Measurements from ENCODE around the gene GATD1. TPM values are rescaled to one million over a fixed set of nuclear protein-coding genes. Genes with fewer than 3 reads are reported as not detected.

Gene GATD1
- total RNA-seq, 2 donors from 2014 or later: 29.8 to 43.5 TPM

DNA sequence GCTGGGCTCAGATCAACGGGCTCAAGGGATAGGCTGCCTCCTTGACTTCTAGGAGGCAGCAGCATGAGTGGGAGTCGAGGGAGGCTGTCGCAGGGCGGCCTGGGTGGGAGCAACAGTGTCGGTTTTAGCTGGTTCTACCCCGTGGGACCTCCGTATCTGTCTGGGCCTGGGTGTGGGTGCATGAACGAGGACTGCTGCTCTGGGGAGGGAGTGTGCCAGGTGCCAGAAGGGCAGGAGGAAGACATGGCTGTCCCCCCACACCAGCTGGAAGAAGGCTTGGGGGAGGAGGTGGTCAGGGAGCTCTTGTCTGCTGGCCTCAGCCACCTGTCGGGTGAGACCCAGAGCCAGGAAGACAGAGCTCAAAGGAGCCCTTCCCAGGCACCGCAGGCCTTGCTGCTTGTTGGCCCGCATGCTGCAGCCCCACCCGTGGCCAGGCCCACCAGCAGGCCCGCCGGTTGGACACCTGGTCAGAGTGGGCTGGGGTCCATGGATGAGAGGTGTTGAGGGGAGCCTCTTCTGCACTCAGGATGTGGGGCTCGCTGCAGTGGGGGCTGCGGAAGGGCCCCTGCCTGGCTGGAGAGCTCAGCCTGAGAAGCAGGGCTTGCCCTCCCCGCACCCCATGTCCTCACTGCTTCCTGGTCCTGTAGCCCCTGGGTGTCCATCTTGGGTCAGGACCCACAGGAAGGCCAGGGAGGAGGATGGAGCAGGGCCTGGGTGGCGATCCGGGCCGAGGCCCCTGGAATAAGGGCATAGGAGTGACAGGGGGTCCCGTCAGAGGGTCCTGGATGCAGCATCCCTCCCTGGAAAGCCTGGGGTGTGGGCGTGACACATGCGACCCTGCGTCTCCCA is 9.2 kb upstream of the GATD1 start:
- ATAC-seq (no peak), DNase-seq (no peak)
- intact Hi-C loops (cut with DNase I): no loop called here

DNA sequence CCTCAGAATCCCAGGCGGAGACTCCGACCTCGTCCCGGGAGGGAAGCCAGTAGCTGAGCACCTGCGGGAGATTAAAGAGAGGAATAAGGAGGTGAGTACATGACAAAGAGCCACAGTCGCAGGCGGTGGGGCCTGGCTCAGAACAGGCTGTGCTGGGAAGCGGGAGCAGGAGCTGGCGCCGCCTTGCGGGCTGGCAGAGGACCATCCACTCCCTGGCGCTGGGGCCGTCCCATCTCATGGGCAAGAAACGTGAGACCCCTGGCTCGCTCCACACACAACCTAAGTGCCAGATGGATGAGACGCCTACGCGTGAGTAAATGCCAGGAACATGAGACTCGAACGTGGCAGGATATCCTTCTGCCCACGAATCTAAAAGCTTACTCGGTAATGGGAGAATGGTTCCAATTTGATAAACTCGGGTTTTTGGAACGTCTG is 6.3 kb upstream of the GATD1 start:
- peak; percentile 85 to 90 for ATAC-seq
- intact Hi-C loops (cut with DNase I): no loop called here
- peak; percentile 83 for DNase-seq

DNA sequence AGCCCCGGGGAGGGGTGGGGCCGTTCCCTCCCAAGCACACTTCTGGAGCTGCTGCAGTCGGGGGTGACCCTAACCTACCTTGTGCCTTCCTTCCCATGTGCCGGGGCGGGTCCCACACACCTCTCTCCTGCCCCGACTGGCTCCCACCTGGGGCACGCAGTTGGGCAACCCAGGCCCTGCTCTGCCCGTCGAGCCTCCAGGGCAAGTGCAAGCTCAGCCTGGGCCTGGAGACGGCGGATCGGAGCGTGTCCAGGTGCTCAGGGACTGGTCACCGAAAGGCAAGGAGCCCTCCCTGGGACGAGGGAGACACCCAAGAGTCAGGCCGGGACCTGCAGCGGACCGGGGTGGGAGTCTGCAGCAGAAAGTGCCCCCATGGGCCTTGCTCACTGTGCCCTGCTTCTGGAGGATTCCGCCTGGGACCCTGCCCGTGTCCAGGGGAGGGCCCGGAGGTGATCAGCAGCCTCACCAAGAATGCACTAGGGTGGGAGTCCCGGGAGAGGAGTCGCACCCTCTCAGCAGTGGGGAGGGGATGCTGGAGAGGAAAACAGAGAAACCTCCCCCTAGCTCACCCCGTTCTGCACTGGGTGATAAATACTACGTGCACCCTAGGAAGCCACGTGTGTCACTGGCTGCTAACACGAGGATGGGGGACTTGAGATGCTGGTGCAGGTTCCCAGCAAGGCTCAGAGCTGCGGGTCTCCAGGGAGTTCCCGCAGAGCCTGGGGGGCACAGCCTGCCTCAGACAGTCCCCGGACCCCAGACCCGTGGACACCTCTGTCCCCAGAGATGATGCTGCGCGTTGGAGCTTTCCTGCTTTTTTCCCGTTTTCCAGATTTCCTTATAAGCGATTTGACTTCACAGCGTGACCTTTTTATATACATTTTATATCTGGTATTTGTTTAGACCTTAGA is 5.2 kb upstream of the GATD1 start:
- intact Hi-C loops (cut with DNase I): no loop called here
- DNase-seq (no peak), ATAC-seq (no peak)

DNA sequence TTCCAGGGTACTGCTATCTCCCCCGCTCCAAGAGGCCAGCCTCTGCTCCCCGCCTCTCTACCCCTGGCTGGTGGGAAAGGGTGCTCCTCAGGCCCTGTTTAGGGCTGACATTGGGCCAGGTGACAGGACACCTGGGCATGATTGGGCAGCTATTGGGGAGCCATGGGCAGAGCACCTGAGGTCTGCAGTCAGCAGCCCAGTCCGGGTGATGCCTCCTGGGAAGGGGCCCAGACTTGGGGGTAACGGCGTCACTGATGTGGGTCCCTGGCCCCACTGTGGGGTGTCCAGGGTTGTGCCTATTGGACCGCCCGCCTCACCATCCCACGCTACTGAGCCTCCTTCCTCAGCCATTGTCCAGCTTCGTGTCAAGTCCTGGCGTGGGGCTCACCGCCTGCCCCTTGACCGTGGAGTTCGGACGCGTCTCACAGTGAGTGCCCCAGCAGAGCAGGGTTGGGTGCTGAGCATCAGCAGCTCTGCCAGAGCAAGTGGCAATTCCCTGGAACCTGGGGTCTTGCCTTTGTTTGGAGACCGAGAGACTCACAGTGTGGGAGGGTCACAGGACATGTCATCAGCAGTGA is 2.8 kb upstream of the GATD1 start:
- intact Hi-C loops (cut with DNase I): no loop called here
- ATAC-seq (no peak), DNase-seq (no peak)

DNA sequence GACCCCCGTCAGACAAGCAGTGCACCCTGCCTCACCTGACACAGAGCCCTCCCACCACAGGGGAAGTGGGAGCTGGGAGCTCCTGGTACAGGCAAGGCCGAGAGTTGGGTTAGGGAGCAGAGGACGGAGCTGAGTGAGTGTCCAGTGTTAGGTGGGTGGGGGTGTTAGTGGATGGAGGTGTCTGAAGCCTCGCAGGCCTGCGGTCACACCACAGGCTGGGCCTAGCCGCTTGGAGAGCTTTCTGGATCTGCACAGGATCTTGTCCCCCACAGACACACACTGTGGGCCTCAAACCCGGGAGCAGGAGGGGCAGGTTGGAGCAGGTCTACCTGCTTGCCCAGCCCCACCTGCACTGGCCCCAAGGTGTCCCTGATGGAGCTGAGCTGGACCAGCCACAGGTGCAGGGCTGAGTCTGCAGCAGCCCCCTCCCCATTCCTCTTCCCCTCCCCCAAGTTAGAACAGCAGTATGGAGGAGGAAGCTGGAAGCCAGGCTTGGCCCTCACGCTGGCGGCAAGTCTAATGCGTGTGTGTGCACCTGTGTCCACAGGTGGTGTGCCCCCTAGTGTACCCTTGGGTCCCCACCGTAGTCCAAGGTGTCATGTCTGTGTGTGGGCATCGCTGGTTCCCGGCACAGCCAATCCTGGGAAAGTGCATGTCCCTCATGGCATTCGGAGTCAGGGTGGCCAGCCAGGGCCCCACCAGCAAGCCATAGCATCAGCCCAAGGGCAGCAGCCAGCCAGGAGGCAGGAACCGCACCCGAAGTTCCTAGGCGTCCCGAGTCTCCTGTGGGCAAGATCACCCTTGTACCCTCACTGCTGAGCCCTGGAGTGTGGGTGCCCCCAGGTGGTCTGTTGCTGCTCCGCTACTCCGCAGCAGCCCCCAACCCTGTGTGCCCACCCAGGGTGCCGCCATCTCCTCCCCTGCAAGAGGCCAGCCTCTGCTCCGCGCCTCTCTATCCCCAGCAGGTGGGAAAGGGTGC is 2.0 kb upstream of the GATD1 start:
- intact Hi-C loops (cut with DNase I): no loop called here
- ATAC-seq (no peak), DNase-seq (no peak)

DNA sequence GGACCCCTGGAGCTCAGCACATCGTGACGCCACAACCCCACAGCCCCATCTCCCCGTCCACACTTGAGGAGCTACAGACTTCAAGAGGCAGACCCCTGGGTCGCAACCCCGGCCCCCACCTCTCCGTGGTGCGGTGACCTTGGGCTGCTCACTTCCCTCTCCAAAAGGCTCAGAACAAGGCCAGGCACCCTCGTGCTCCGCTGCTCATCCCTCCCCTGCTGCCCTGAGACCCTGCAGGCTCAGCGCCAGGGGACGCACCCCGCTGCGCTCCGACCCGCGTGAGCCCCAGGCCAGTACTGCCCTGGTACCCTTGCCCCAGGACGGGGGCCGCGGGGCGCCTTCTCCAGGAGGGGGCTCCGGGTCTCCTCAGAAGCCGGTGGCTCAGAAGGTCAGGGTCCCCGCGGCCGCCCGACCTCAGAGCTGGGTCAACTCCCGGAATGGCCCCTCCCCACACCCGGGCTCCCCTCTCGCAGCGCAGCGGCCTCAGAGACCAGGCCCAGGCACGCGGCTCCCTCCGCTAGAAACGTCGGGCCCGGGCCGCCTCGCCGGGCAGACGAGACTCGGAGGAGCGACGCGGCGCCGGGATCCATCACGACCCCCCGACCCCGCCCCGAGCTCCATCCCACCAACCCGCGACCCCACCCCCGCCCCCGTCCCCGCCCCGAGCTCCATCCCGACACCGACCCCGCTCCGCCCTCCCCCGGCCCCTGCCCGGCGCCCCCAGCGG is 563 bp downstream of the GATD1 start:
- intact Hi-C loops (cut with DNase I): no loop called here
- ATAC-seq: peak; percentile 39 to 47
- no peak for DNase-seq

DNA sequence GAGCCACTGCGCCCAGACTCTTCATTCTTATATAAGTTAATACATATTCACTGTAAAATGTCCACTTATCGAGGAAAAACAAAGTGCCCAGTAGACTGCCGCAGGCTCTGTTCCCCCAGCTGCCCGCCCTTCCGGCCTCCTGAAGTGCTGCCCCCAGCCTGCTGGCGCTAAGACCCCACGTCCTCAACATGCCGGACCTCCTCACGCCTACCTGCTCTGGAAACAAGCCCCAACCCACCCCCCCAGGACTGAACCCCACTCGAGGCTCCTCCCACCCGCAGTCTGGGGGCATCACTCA is 1.1 kb downstream of the GATD1 start:
- intact Hi-C loops (cut with DNase I): no loop called here
- ATAC-seq (no peak), DNase-seq (no peak)

DNA sequence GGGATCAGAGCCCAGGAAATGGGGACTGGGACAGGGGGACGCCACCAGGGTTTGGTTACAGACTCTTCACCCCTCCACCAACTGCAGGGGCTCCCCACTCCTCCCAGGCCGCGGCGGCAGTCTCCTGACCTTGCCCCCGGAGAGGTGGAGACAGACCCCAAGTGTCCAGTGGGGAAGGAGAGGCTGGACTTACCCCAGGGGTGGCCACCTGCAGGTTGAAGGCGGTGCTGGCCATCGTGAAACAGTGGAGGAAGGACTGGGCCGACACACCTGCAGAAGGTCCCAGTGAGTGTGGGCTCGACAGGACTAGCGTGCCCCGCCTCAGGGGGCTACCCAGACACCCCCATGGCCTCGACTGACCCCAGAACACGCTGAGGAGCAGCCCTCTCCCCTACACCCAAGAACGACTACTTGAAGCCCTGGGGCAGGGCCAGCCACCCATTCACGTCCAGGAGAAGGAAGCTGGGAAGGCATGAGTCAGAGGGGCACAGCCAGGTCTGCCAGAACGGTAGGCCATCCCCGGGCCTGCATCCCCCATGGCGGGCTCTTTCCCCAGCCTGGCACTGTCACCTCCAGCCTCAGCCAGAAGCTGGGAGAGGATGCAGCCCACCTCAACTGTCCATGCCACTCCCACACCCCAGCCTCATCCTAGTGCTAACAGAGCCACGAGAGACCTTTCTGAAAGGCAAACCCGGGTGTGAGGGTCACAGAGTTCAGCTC is 2.3 kb downstream of the GATD1 start:
- ATAC-seq: no peak
- intact Hi-C loops (cut with DNase I): no loop called here
- DNase-seq: no peak

DNA sequence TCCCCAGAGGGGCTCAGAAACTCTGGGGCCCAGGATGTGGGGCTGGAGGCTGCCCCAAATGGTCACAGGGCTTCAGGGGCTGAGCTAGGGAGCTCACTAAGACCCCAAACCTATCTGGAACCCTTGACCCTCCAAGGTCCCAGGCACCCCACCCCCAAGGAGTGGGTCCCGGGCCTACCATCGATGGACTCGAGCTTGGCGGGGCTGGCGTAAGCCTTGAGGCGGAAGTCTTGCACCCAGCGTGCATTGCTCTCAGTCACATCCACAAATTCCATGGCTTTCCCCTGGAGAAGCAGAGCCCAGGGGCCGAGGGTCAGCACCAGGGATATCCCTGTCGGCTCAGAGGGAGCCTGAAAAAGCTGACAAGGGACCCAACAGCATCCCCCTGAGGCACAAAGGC is 3.5 kb downstream of the GATD1 start:
- DNase-seq: no peak
- intact Hi-C loops (cut with DNase I): no loop called here
- ATAC-seq: no peak

DNA sequence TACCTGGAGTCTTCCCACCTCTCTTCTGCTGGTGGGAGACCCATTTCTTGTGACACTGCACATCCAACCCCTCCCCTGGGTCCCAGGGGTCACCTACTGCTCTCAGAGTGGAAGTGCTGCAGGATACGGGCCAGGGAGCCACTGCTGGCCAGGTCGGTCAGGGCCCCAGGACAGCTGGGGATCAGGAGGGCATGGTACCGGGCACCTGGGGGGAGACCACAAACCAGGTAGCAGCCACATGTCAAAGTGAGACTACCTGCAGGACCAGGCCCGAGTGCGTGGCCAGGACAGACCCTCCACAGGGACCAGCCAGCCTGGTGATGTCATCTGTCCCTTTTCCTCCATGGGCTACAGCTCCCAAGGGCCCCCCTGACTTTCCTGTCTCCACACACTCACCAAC is 3.9 kb downstream of the GATD1 start:
- no peak for ATAC-seq
- DNase-seq: no peak

DNA sequence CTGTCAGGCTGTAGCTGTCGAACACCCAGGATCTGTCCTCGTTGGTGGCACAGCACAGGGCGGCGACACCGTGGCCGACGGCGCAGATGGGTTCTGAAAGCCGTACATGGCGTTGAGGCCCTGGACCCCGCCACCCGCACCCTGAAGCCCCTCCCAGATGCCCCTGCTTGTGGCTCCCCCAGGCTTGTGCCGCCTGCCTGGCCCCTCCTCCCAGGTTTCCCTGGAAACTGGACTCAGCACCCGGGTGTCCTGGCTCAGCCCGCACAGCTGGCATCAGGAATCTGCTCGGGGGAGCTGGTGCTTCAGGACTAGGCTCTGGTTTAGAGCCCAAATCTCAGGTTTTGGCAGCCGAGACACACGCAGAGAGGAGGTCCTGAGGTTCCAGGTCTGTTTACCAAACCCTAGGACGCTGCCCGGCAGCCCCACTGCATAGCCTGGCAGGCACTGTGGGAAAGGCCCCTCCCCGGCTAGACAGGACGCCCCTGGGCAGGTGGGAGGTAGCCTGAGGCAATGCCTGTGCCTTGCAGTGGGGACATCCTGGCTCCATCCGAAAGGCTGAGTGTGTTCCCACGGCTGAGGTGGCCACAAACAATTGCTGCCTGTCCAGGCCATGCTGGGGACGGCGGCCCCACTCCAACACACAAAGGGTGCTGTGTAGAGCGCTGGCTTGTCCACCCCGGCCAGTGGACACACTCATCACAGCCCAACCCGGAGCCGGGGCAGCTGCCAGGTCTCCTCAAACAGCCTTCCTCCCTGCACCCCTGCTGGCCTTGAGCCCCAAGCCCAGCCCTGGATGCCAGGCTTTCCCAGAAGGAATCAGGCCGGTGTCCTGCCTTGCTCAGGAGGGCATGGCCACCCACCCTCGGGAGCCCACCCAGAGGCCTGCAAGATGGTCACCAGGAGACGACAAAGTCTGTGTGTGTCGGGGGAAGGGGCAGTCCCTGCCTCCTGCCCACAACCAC is 4.6 kb downstream of the GATD1 start:
- no peak for DNase-seq
- intact Hi-C loops (cut with DNase I): no loop called here
- no peak for ATAC-seq

More for the DNA sequence above, 3.9 kb downstream of the GATD1 start:
- intact Hi-C loops (cut with DNase I): no loop called here

DNA sequence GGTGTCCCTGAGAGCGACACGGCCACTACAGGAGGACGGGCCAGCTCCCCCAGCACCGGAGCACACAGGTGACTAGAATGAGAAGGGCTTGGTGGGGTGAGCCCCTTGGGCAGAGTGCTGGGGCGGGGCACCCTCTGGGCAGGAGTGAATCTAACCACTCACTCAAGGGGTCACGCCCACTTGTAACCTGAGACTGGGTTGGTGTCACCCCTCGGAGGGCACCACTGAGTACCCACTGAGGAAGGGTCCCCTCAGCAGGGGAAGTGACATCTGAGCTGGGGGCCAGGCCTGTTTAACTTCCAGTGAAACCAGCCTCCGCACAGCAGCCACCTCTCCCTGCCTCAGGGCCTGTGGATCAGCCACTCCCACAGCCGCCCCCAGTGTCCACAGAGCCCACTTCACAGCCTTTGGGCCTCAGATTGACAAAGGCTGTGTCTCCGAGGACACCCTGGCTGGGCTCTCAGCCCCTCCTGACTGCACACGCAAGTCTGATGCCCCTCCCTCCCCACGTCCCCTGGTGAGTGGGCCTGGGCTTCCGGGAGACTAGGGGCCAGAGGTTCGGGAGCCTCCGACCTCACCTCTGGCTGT is 5.6 kb downstream of the GATD1 start:
- ATAC-seq: no peak
- intact Hi-C loops (cut with DNase I): no loop called here
- DNase-seq: no peak

DNA sequence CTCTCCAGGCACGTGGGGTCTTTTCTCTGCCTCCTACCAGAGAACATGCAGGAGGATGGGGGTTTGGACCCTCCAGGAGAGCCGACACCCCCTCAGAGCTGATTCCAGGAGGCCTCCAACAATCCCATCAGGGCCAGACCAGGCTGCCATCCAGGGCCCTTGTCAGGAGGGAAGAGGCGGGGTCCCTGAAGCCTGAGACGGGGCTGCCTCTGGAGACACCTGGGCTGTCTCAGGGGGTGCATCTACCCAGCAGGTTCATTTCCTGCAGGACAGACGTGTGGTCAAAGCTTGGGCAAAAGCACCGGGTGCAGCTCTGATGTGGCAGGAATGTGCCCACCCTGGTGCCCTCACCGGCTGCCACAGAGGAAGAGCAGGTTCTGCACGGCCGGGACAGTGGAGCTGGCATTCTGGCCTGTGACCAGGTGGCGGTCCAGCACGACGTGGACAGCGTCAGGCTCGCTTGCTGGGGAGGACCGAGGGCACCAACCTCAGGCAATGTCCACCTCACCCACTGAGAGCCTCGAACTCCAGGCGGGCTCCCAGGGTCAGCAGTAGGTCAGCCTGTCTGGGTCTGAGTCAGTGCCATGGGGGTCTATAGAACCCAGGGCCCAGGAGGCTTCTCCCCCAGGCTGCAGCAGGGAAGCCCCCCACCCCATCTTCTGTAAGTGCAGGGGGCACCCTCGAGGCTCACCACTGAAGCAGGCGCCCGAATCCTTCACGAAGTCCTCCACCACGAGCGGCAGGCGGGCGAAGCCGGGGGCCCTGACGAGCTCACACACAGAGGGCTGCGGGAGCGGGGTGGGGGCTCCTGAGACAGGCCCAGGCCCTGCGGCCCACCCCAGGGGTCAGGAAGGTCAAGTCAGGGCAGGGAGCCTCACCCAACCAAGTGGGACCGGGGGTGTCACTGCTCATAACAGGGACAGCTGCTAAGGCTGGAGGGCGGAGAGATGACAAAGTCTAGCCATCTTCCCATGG is 6.4 kb downstream of the GATD1 start:
- ATAC-seq (no peak), DNase-seq (no peak)
- intact Hi-C loops (cut with DNase I): no loop called here

DNA sequence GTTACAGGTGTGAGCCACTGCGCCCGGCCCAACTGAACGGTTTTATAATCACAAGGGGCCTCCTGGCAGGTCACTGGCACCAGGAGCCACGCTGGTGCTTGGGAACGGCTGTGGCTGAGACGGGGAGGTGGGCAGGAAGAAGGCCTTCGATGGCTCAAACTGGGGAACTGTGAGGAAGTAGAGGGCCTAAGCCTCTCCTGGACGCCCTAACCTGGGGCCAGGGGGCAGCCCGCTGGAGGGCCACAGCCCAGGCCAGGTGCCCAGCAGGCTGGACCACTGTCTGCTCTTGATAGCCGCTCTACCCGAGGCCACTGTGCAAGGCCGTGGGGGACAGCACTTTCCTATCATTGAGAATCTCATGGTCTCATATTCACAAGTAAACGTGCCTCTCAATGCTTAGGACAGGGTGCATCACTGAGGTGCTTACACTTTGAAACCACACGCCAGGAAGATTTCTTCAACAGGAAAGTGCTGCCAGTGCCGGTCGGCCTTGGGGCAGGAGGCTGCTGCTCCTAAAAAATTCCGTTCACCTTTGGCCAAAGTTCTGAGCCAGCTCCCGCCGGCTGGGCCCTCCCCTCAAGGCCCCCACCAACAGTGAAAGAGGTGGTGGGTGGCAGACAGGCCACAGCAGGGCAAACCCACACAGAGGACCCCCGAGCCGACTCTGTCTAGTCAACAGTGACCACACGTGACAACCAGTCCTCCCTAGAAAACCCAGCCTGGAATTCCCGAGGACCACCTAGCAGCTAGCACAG is 7.2 kb downstream of the GATD1 start:
- intact Hi-C loops (cut with DNase I): no loop called here
- DNase-seq (no peak), ATAC-seq (no peak)

Measured in left cardiac atrium (tissue), 4 donors.